Hepatocyte (in vitro differentiated cells): ENCODE measurements around the gene HOXC6. TPM values are rescaled to one million over a fixed set of nuclear protein-coding genes. Genes with fewer than 3 reads are reported as not detected.
A peak's percentile ranks its signal among the peaks of the same experiment; 100 is the strongest.

ENCODE experiments used
- DNase-seq: peaks from one replicate; pipeline ENCODE4 v3.0.0-alpha.2; 2016; ENCODE audit warnings: low spot score
- H2AFZ ChIP-seq: fragments of 200-600 bp; sonication (generic); 2 replicates; pipeline ENCODE4 v1.6.0; 2016; ENCODE audit warnings: antibody characterized with exemption, mild to moderate bottlenecking
- H3K27ac ChIP-seq: fragments of 200-600 bp; sonication (generic); 2 replicates; pipeline ENCODE4 v1.5.1; 2016; ENCODE audit warnings: mild to moderate bottlenecking
- H3K27me3 ChIP-seq: fragments of 200-600 bp; sonication (generic); 2 replicates; pipeline ENCODE4 v1.6.1; 2016
- H3K36me3 ChIP-seq: fragments of 200-600 bp; sonication (generic); replicated peaks from 2 replicates; pipeline ENCODE4 v1.5.1; 2016; ENCODE audit warnings: low read depth; ENCODE audit not compliant: insufficient read depth
- H3K4me1 ChIP-seq: fragments of 200-600 bp; sonication (generic); 2 replicates; pipeline ENCODE4 v1.5.1; 2016; ENCODE audit warnings: mild to moderate bottlenecking, moderate library complexity; ENCODE audit not compliant: insufficient read depth
- H3K4me2 ChIP-seq: fragments of 200-600 bp; sonication (generic); 2 replicates; pipeline ENCODE4 v1.6.0; 2016
- H3K4me3 ChIP-seq: fragments of 200-600 bp; sonication (generic); 2 replicates; pipeline ENCODE4 v1.5.1; 2016; ENCODE audit warnings: mild to moderate bottlenecking
- H3K79me2 ChIP-seq: fragments of 200-600 bp; sonication (generic); 2 replicates; pipeline ENCODE4 v1.6.0; 2017; ENCODE audit warnings: mild to moderate bottlenecking
- H3K9me2 ChIP-seq: fragments of 200-600 bp; sonication (generic); replicated peaks from 2 replicates; pipeline ENCODE4 v1.6.0; 2017; ENCODE audit warnings: mild to moderate bottlenecking; ENCODE audit not compliant: insufficient read depth
- H3K9me3 ChIP-seq: fragments of 200-600 bp; sonication (generic); 2 replicates; pipeline ENCODE4 v1.5.1; 2016; ENCODE audit warnings: low read depth, mild to moderate bottlenecking
- H4K20me1 ChIP-seq: fragments of 200-600 bp; sonication (generic); 2 replicates; pipeline ENCODE4 v1.6.0; 2016; ENCODE audit warnings: mild to moderate bottlenecking; ENCODE audit not compliant: insufficient read depth, poor library complexity, severe bottlenecking
- EZH2 ChIP-seq: fragments of 200-600 bp; sonication (generic); IDR thresholded peaks from 2 replicates; pipeline ENCODE4 v1.6.1; 2016; ENCODE audit warnings: antibody characterized with exemption, mild to moderate bottlenecking, borderline replicate concordance
- EZH2phosphoT487 ChIP-seq: fragments of 200-600 bp; sonication (generic); IDR thresholded peaks from one replicate; pipeline ENCODE4 v1.6.1; 2018; ENCODE audit warnings: antibody characterized with exemption, mild to moderate bottlenecking, low read depth, moderate library complexity; ENCODE audit not compliant: unreplicated experiment, severe bottlenecking
- whole genome bisulfite sequencing: methylation state at CpG from one replicate; pipeline ENCODE4 v1.1.6; 2016; ENCODE audit warnings: low lambda C conversion rate; ENCODE audit errors: missing lambda C conversion rate; 5-methylcytosine and 5-hydroxymethylcytosine counted together
- polyA plus RNA-seq: library from polyadenylated mRNA; unstranded; fragments of >200 nt; fragmentation: Nextera tagmentation; extraction: Ambion mirVana; gene quantifications from 2 replicates; pipeline ENCODE4 v1.2.1, GENCODE V29; 2016
- total RNA-seq: library from RNA; depleted of rRNA; stranded (reverse); fragments of >200 nt; gene quantifications from 2 replicates; pipeline ENCODE4 v1.2.3, GENCODE V29; 2014
- TF ChIP-seq, protein P1 (sequence below): fragments of 200-600 bp; sonication (generic); IDR thresholded peaks from 2 replicates; pipeline ENCODE4 v1.5.1; 2016; ENCODE audit warnings: antibody characterized with exemption, mild to moderate bottlenecking; ENCODE audit not compliant: poor library complexity

HOXC6 gene
- total RNA-seq (2.6 and 4.5 TPM in 2 replicates), polyA plus RNA-seq (11.1 and 12.1 TPM in 2 replicates)

DNA sequence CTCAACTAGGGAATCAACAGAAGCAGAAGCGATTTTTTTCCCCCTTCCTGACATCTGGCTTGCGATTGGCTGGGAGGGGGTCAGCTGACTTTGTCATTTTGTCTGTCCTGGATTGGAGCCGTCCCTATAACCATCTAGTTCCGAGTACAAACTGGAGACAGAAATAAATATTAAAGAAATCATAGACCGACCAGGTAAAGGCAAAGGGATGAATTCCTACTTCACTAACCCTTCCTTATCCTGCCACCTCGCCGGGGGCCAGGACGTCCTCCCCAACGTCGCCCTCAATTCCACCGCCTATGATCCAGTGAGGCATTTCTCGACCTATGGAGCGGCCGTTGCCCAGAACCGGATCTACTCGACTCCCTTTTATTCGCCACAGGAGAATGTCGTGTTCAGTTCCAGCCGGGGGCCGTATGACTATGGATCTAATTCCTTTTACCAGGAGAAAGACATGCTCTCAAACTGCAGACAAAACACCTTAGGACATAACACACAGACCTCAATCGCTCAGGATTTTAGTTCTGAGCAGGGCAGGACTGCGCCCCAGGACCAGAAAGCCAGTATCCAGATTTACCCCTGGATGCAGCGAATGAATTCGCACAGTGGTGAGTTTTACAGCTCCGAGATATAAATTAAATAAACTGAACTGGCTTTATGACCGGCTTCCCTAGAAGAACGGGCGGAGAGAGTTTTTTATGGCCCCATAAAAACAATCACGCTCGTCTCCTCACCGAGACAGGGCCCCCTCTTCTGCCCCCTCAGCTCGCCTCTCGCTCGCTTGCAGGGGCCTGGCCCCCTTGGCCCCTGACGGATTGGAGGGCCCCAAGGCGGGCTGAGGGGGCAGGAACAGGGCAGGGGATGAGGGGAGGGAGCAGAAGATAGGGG lies at the start of gene HOXC6:
HOXC6 (plus strand) TSS at position 127 of the 888 bp plus-strand sequence; CDS start at position 209, 82 bp downstream.
- H3K9me2 ChIP-seq: no peaks in the 10 kb centered on the region
- 7% methylated on average over 35 of the region's 36 CpGs for WGBS
- no peak within 1 kb of the TSS for H2AFZ ChIP-seq
- no peak within 1 kb of the TSS for H3K4me3 ChIP-seq
- H3K9me3 ChIP-seq: no peaks in the 10 kb centered on the region
- no peaks in the 10 kb centered on the region for H3K36me3 ChIP-seq
- peak; percentile 79 for TF ChIP-seq EZH2phosphoT487
- TF ChIP-seq, protein P1, sequence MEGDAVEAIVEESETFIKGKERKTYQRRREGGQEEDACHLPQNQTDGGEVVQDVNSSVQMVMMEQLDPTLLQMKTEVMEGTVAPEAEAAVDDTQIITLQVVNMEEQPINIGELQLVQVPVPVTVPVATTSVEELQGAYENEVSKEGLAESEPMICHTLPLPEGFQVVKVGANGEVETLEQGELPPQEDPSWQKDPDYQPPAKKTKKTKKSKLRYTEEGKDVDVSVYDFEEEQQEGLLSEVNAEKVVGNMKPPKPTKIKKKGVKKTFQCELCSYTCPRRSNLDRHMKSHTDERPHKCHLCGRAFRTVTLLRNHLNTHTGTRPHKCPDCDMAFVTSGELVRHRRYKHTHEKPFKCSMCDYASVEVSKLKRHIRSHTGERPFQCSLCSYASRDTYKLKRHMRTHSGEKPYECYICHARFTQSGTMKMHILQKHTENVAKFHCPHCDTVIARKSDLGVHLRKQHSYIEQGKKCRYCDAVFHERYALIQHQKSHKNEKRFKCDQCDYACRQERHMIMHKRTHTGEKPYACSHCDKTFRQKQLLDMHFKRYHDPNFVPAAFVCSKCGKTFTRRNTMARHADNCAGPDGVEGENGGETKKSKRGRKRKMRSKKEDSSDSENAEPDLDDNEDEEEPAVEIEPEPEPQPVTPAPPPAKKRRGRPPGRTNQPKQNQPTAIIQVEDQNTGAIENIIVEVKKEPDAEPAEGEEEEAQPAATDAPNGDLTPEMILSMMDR: no peak
- peak; percentile 46 for TF ChIP-seq EZH2
- H3K79me2 ChIP-seq: peaks cover 27% of the 10 kb centered on the region
- peaks cover 48% of the 10 kb centered on the region for H3K4me1 ChIP-seq
- peaks cover 81% of the 10 kb centered on the region for H3K27me3 ChIP-seq
- H4K20me1 ChIP-seq: no peaks in the 10 kb centered on the region
- H3K4me2 ChIP-seq: peak within 1 kb of the TSS; percentile 68
- DNase-seq: peak; percentile 62
- H3K27ac ChIP-seq: peak within 1 kb of the TSS; percentile 59

DNA sequence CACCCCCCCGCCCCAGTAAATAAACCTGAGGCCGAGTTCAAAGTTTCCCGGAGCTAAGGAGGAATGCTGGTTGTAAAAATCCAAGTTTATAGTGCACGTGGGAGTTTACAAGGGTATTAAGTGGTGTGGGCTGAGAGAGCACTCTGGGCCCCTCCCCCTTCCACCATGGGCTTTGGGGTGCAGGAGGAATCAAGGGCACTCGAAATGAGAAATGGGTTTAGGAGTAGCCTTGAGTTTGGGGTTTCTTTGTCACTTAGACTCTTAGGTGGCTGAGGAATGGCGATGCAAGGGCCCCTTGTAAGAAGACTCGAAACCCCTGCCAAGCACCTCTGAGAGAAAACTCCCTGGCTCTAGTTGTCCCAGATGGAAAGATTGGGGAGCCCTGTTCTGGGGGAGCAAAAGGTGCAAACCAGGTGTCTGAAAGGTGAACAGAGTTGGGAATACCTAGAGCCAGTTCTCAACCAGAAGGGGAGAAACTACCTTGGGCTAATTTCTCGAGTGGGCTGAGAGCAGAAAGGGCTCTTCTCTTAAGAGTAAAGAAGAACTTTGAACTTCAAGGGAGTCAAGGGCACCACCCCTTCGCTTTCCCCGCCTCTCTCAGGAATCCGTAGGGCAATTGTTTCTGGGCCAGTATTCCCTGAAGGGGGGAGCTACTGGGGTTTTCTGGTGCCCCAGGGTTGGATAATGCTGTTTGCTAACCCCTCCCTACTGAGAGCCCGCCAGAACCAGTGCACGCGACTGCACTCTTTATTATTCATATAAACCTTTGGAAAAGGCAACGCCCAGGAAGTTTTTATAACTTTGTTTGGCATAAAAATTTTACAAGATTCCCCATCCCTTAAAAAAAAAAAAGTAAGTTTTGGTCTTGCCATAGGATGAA lies 49.5 kb upstream of the HOXC6 start:
- DNase-seq: peak; percentile 84
- H3K9me3 ChIP-seq: no peaks in the 10 kb centered on the region
- H4K20me1 ChIP-seq: no peaks in the 10 kb centered on the region
- 13% methylated on average over 14 of the region's 15 CpGs for WGBS
- peak overlapping the region; percentile 95 for H3K27ac ChIP-seq
- H2AFZ ChIP-seq: no peak overlapping the region
- H3K27me3 ChIP-seq: peaks cover 90% of the 10 kb centered on the region
- H3K4me3 ChIP-seq: no peak overlapping the region
- H3K79me2 ChIP-seq: no peaks in the 10 kb centered on the region
- peak overlapping the region; percentile 72 for H3K4me2 ChIP-seq
- no peaks in the 10 kb centered on the region for H3K9me2 ChIP-seq
- no peaks in the 10 kb centered on the region for H3K36me3 ChIP-seq
- TF ChIP-seq EZH2phosphoT487 (peak; percentile 67), EZH2 (no peak)
- H3K4me1 ChIP-seq: peaks cover 34% of the 10 kb centered on the region

DNA sequence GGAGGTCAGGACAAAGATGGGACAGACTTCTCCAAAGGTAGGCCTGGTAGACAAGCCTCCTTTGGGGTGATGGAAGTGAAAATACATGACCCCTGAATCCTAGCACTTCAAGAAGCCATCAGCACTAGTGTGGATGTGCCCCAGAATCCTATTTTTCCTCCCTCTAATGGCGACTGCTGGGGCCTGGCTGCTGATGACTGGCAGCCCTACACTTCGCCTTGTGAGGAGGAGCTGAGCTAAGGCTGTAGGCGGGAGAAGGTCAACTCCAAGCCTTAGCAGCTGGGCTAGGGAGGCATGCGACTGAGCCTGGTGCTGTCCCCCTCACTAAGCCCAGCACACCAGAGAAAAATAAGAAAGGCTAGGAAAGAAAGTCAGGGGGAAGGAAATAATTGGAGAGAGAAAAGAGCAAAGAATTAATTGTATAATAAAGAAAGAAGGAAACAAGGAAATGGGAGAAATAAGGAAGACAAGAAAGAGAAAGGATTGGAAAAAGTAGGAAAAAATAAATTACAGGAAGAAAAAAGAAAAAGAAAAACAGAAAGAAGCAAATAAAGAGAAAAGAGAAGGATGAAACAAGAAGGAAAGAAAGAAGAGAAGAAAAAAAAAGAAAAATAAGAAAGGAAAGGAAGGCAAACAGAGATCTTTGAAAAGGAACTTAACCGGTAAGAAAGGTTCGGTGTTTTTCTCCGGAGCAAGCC lies 48.0 kb upstream of the HOXC6 start:
- Histone ChIP-seq H4K20me1 (no peaks in the 10 kb centered on the region), H3K4me1 (peaks cover 26% of the 10 kb centered on the region), H3K4me2 (no peak overlapping the region), H3K9me2 (no peaks in the 10 kb centered on the region), H3K79me2 (no peaks in the 10 kb centered on the region), H3K9me3 (no peaks in the 10 kb centered on the region), H2AFZ (no peak overlapping the region), H3K4me3 (no peak overlapping the region), H3K36me3 (no peaks in the 10 kb centered on the region), H3K27me3 (peaks cover 87% of the 10 kb centered on the region), H3K27ac (no peak overlapping the region)
- WGBS: 46% methylated on average over 7 of the region's 7 CpGs
- DNase-seq: no peak
- TF ChIP-seq EZH2: no peak
- TF ChIP-seq EZH2phosphoT487: no peak
- TF ChIP-seq, protein P1: no peak
